ENCODE measurements around the gene ENPP3.

DNA sequence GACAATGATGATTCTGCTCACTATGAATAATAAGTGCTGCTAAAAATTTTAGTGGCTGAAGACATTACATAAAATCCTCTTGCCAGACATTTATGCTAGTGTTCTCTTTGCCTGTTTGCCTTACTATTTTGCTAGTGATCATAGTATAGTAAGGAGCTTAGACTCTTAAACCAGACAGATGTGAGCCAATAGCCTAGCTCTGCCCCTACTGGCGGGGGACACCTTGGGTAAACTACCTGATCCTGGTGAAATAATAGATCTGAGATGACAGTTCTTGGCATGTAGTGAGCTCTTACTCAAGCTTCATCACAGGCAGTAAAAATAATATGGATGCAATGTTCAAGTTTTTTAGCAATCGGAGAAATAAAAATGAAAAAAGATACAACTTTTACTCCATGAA is 18.8 kb downstream of the ENPP3 start:
- TF ChIP-seq, protein P1, sequence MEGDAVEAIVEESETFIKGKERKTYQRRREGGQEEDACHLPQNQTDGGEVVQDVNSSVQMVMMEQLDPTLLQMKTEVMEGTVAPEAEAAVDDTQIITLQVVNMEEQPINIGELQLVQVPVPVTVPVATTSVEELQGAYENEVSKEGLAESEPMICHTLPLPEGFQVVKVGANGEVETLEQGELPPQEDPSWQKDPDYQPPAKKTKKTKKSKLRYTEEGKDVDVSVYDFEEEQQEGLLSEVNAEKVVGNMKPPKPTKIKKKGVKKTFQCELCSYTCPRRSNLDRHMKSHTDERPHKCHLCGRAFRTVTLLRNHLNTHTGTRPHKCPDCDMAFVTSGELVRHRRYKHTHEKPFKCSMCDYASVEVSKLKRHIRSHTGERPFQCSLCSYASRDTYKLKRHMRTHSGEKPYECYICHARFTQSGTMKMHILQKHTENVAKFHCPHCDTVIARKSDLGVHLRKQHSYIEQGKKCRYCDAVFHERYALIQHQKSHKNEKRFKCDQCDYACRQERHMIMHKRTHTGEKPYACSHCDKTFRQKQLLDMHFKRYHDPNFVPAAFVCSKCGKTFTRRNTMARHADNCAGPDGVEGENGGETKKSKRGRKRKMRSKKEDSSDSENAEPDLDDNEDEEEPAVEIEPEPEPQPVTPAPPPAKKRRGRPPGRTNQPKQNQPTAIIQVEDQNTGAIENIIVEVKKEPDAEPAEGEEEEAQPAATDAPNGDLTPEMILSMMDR (IDR thresholded peaks at IDR 0.05; ENCODE audit: poor library complexity) = no peak
- TF ChIP-seq EZH2 (IDR thresholded peaks at IDR 0.05; ENCODE audit: borderline replicate concordance) = no peak
- TF ChIP-seq EZH2phosphoT487 (IDR thresholded peaks at IDR 0.05; ENCODE audit: low read depth, severe bottlenecking, unreplicated experiment) = no peak

All from hepatocyte (in vitro differentiated cells).